Liver (tissue), 9 donors: ENCODE results near the gene CCDC61. TPM values are rescaled to one million over a fixed set of nuclear protein-coding genes. Genes with fewer than 3 reads are reported as not detected.

Experiments
- DNase-seq: peaks from one replicate; pipeline ENCODE4 v3.0.0-alpha.2; 2017; ENCODE audit warnings: low spot score
- H3K27ac ChIP-seq, 2 donors: one replicate each; pipeline ENCODE4 v1.7.0; 2013; ENCODE audit warnings: inconsistent platforms in 2 of 2, low read length in 2 of 2, control low read depth in 1 of 2, low read depth in 1 of 2, mild to moderate bottlenecking in 1 of 2
- H3K27me3 ChIP-seq, 4 donors: one replicate each; pipeline versions ENCODE4 v1.6.1 to v1.7.0; 2013; ENCODE audit warnings: low read length in 3 of 4, inconsistent platforms in 1 of 4, mild to moderate bottlenecking in 1 of 4, moderate library complexity in 1 of 4; ENCODE audit not compliant: control insufficient read depth in 4 of 4, insufficient read depth in 4 of 4
- H3K36me3 ChIP-seq, 4 donors: one replicate each; pipeline versions ENCODE4 v1.6.1 to v1.7.0; 2013; ENCODE audit warnings: low read length in 3 of 4, mild to moderate bottlenecking in 3 of 4, low read depth in 1 of 4, moderate library complexity in 1 of 4; ENCODE audit not compliant: control insufficient read depth in 4 of 4, insufficient read depth in 3 of 4
- H3K4me1 ChIP-seq, 4 donors: one replicate each; pipeline versions ENCODE4 v1.6.1 to v1.7.0; 2013; ENCODE audit warnings: low read length in 3 of 4, mild to moderate bottlenecking in 3 of 4, moderate library complexity in 1 of 4; ENCODE audit not compliant: control insufficient read depth in 4 of 4, insufficient read depth in 4 of 4
- H3K4me3 ChIP-seq, 3 donors: one replicate each; pipeline versions ENCODE4 v1.6.1 to v1.7.0; 2013; ENCODE audit warnings: low read length in 3 of 3, control low read depth in 1 of 3, low read depth in 1 of 3, mild to moderate bottlenecking in 1 of 3
- H3K9ac ChIP-seq, 2 donors: one replicate each; pipeline ENCODE4 v1.7.0; 2013; ENCODE audit warnings: low read length in 2 of 2, mild to moderate bottlenecking in 2 of 2, moderate library complexity in 2 of 2, control low read depth in 1 of 2, low read depth in 1 of 2
- H3K9me3 ChIP-seq, 4 donors: one replicate each; pipeline versions ENCODE4 v1.6.1 to v1.7.0; 2013; ENCODE audit warnings: low read length in 3 of 4; ENCODE audit not compliant: control insufficient read depth in 4 of 4
- EGR1 ChIP-seq, 2 donors: IDR thresholded peaks; 2 replicates each; pipeline ENCODE4 v1.6.1; 2016 to 2018; ENCODE audit warnings: antibody characterized with exemption in 2 of 2, low read depth in 2 of 2
- FOXA1 ChIP-seq: IDR thresholded peaks from 2 replicates; pipeline ENCODE4 v1.6.1; 2016; ENCODE audit warnings: antibody characterized with exemption
- FOXA2 ChIP-seq: IDR thresholded peaks from 2 replicates; pipeline ENCODE4 v1.6.1; 2016; ENCODE audit warnings: antibody characterized with exemption
- GABPA ChIP-seq, 2 donors: IDR thresholded peaks in 1 of 2; conservative IDR thresholded peaks in 1 of 2; 2 replicates each; pipeline ENCODE4 v1.6.1; 2016; ENCODE audit warnings: antibody characterized with exemption in 2 of 2, mild to moderate bottlenecking in 1 of 2, moderate library complexity in 1 of 2
- HNF4A ChIP-seq, 2 donors: conservative IDR thresholded peaks; 2 replicates each; pipeline ENCODE4 v1.6.1; 2016; ENCODE audit warnings: antibody characterized with exemption in 2 of 2, mild to moderate bottlenecking in 2 of 2
- HNF4G ChIP-seq: IDR thresholded peaks from 2 replicates; pipeline ENCODE4 v1.6.1; 2016; ENCODE audit warnings: antibody characterized with exemption
- JUND ChIP-seq, 2 donors: IDR thresholded peaks; 2 replicates each; pipeline ENCODE4 v1.6.1; 2016; ENCODE audit warnings: antibody characterized with exemption in 2 of 2
- NR2F2 ChIP-seq: IDR thresholded peaks from 2 replicates; pipeline ENCODE4 v1.6.1; 2016; ENCODE audit warnings: antibody characterized with exemption
- RAD21 ChIP-seq, 2 donors: IDR thresholded peaks; 2 replicates each; pipeline ENCODE4 v1.6.1; 2016; ENCODE audit warnings: antibody characterized with exemption in 2 of 2, mild to moderate bottlenecking in 2 of 2
- RXRA ChIP-seq, 2 donors: IDR thresholded peaks; 2 replicates each; pipeline ENCODE4 v1.6.1; 2017 to 2018; ENCODE audit warnings: antibody characterized with exemption in 2 of 2, mild to moderate bottlenecking in 1 of 2
- TAF1 ChIP-seq: conservative IDR thresholded peaks from 2 replicates; pipeline ENCODE4 v1.6.1; 2016; ENCODE audit warnings: antibody characterized with exemption, mild to moderate bottlenecking
- YY1 ChIP-seq: IDR thresholded peaks from 2 replicates; pipeline ENCODE4 v1.6.1; 2016; ENCODE audit warnings: antibody characterized with exemption, mild to moderate bottlenecking
- WGBS: extraction: QIAGEN DNeasy Blood & Tissue Kit; methylation state at CpG from one replicate; pipeline ENCODE4 v1.1.7; 2013; 5-methylcytosine and 5-hydroxymethylcytosine counted together
- polyA plus RNA-seq, 2 donors: library from polyadenylated mRNA; stranded (reverse) in 1 of 2; unstranded in 1 of 2; fragments of 200-250 nt in 1 of 2; fragments of >200 nt in 1 of 2; fragmentation: Nextera tagmentation in 1 of 2; extraction: Ambion mirVana in 1 of 2; gene quantifications; one replicate each; pipeline versions ENCODE4 v1.2.1 to v1.2.3, GENCODE V29; 2013 to 2015
- total RNA-seq, 2 donors: library from RNA; depleted of rRNA; stranded (reverse); fragments of >200 nt; gene quantifications; one replicate each; pipeline ENCODE4 v1.2.3, GENCODE V29; 2014
- TF ChIP-seq, protein P1 (sequence below): IDR thresholded peaks from 2 replicates; pipeline ENCODE4 v1.6.1; 2016; ENCODE audit warnings: antibody characterized with exemption
- TF ChIP-seq, protein P2 (sequence below): IDR thresholded peaks from 2 replicates; pipeline ENCODE4 v1.6.1; 2016; ENCODE audit warnings: antibody characterized with exemption
- TF ChIP-seq, protein P3 (sequence below): IDR thresholded peaks from 2 replicates; pipeline ENCODE4 v1.6.1; 2016; ENCODE audit warnings: antibody characterized with exemption, mild to moderate bottlenecking
- donor health status: healthy.
- donor health status: healthy.
- donor health status: healthy.
- donor health status: healthy.
- donor health status: healthy.

Gene CCDC61
- total and polyA plus RNA-seq, 4 donors: 1.7 to 6.3 (median 2.9) TPM

DNA sequence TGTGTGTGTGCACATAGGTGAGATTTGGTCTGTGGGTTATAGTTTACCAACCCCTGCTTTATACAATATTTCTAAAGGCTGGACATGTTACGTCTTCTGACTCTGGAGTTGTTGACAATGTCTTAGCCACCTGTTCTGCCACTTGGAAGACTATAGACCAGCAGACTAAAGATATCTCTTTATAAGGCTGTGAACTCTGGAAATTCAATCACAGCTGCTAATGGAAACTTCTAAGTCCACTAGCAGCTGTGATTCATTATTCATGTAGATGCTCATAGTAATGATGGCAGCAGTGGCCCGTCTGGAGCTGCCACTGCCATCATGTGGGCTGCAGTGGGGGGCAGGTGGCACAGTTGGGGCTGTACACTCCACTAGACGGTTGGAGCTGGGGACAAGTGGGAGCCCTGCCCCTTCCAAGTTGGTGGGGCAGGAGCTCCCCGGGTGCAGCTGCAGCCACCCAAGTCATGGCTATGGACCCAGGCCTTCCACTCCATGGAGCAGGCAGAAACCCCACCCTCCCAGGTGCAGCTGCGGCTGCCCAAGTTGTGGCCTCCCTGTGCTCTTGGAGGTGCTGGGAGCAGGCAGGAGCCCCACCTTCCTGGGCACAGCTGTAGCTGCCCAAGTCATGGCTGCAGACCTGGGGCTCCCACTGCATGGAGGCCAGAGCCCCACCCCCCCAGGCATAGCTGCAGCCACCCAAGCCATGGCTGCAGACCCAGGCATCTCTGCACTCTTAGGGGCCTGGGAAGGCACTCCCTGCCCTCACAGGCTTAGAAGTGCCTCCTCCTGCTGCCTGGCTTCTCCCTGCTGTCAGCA lies 36.7 kb downstream of the CCDC61 start:
- WGBS: 80% methylated on average over 5 of the region's 5 CpGs
- no peak overlapping the region for H3K9ac ChIP-seq
- no peaks in the 10 kb centered on the region for H3K27me3 ChIP-seq
- no peaks in the 10 kb centered on the region for H3K9me3 ChIP-seq
- H3K36me3 ChIP-seq: no peaks in the 10 kb centered on the region
- TF ChIP-seq JUND (IDR thresholded peaks at IDR 0.05) (no peak), YY1 (no peak)
- TF ChIP-seq, protein P1, sequence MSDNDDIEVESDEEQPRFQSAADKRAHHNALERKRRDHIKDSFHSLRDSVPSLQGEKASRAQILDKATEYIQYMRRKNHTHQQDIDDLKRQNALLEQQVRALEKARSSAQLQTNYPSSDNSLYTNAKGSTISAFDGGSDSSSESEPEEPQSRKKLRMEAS: no peak
- H3K4me3 ChIP-seq: no peak overlapping the region
- DNase-seq: no peak
- H3K27ac ChIP-seq: no peak overlapping the region
- H3K4me1 ChIP-seq: peaks cover 0 to 3% (median under 1%) of the 10 kb centered on the region in 4 donors

DNA sequence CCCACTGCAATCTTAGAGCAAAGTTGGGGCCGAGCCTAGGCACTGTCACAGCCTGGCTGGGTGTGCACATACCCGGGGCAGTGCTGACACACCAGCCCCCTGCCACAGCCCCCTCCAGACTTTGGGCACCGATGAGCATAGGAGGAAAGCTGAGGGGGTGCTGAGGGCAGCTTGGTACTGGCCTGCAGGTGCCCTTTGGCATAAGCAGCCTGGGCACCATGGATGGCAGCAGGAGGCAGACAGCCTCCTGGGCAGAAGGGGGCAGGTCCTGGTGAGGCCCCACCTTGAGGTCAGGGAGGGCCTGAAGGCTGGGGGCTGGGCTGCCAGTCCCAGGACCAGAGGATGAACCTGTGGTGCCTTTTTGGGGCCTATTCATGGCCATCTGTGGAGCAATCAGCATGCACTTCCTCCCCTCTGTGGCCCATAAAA lies 37.3 kb downstream of the CCDC61 start:
- no peaks in the 10 kb centered on the region for H3K36me3 ChIP-seq
- WGBS: 89% methylated on average over 3 of the region's 3 CpGs
- TF ChIP-seq, protein P2, sequence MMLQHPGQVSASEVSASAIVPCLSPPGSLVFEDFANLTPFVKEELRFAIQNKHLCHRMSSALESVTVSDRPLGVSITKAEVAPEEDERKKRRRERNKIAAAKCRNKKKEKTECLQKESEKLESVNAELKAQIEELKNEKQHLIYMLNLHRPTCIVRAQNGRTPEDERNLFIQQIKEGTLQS: no peak
- TF ChIP-seq RXRA (IDR thresholded peaks at IDR 0.05): no peak

DNA sequence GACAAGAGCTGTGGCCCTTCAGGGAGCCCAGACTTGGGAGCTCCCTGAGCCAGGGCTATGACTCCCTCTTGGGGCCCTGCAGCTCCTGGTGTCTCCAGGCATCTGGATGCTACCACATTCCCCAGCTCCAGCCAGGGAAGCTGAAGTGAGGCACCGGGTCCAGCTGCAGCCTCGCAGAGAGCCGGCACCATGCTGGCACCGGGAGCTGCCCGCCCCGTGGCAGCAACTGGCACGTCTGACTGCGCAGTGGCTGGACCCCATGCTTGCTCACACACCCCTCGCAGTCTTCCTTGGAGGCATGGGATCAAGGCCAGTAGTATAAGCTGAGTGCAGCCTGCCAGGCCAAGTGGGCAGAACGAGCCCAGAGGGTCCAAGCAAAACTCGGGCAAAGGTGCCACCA lies 38.1 kb downstream of the CCDC61 start:
- TF ChIP-seq RXRA (IDR thresholded peaks at IDR 0.05) (no peak), FOXA2 (no peak), FOXA1 (no peak), NR2F2 (no peak), GABPA (IDR thresholded peaks at IDR 0.05 in 1 of 2, conservative IDR thresholded peaks at IDR 0.05 in 1 of 2) (no peak), HNF4G (no peak), YY1 (no peak), TAF1 (no peak), HNF4A (conservative IDR thresholded peaks at IDR 0.05) (no peak), RAD21 (IDR thresholded peaks at IDR 0.05) (no peak), EGR1 (IDR thresholded peaks at IDR 0.05; ENCODE audit: low read depth in 2 of 2) (no peak)
- TF ChIP-seq, protein P1: no peak
- TF ChIP-seq, protein P2: no peak
- TF ChIP-seq, protein P3, sequence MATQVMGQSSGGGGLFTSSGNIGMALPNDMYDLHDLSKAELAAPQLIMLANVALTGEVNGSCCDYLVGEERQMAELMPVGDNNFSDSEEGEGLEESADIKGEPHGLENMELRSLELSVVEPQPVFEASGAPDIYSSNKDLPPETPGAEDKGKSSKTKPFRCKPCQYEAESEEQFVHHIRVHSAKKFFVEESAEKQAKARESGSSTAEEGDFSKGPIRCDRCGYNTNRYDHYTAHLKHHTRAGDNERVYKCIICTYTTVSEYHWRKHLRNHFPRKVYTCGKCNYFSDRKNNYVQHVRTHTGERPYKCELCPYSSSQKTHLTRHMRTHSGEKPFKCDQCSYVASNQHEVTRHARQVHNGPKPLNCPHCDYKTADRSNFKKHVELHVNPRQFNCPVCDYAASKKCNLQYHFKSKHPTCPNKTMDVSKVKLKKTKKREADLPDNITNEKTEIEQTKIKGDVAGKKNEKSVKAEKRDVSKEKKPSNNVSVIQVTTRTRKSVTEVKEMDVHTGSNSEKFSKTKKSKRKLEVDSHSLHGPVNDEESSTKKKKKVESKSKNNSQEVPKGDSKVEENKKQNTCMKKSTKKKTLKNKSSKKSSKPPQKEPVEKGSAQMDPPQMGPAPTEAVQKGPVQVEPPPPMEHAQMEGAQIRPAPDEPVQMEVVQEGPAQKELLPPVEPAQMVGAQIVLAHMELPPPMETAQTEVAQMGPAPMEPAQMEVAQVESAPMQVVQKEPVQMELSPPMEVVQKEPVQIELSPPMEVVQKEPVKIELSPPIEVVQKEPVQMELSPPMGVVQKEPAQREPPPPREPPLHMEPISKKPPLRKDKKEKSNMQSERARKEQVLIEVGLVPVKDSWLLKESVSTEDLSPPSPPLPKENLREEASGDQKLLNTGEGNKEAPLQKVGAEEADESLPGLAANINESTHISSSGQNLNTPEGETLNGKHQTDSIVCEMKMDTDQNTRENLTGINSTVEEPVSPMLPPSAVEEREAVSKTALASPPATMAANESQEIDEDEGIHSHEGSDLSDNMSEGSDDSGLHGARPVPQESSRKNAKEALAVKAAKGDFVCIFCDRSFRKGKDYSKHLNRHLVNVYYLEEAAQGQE: no peak
- no peak overlapping the region for H3K27ac ChIP-seq
- DNase-seq: no peak
- peaks cover 0 to 2% (median 0%) of the 10 kb centered on the region in 4 donors for H3K9me3 ChIP-seq
- H3K9ac ChIP-seq: no peak overlapping the region
- WGBS: 94% methylated on average over 11 of the region's 11 CpGs
- H3K4me1 ChIP-seq: peaks cover 0 to 3% (median under 1%) of the 10 kb centered on the region in 4 donors
- no peaks in the 10 kb centered on the region for H3K36me3 ChIP-seq
- no peak overlapping the region for H3K4me3 ChIP-seq
- H3K27me3 ChIP-seq: no peaks in the 10 kb centered on the region

More for the DNA sequence above, 37.3 kb downstream of the CCDC61 start:
- Histone ChIP-seq H3K4me1 (peaks cover 0 to 3% (median under 1%) of the 10 kb centered on the region in 4 donors), H3K4me3 (no peak overlapping the region), H3K27me3 (no peaks in the 10 kb centered on the region), H3K9ac (no peak overlapping the region), H3K9me3 (peaks cover 0 to 2% (median 0%) of the 10 kb centered on the region in 4 donors), H3K27ac (no peak overlapping the region)
- no peak for DNase-seq
